ENCODE data around the gene ZFHX3. TPM values are rescaled to one million over a fixed set of nuclear protein-coding genes. Genes with fewer than 3 reads are reported as not detected.
A peak's percentile ranks its signal among the peaks of the same experiment; 100 is the strongest.

Gene ZFHX3
- total and polyA plus RNA-seq, 10 of the 15 experiments (the other 5 are each of a cell fraction or from before 2014, with no cell fraction given), result 0.68 to 8.6 (median 2.0) TPM

- intact Hi-C loops (cut with micrococcal nuclease; ENCODE audit: unreplicated experiment) (loop anchor here (10.0 kb wide), 3 partner anchors 159 to 371 kb away; no protein-coding TSS in a partner anchor), in situ Hi-C loops (cut with MboI) (loop anchor here (10.0 kb wide), 1 partner anchor 371 kb away; no protein-coding TSS in a partner anchor)
- no peaks in the 10 kb centered on the region for H3K27me3 ChIP-seq (replicated peaks in 1 of 2; ENCODE audit: control insufficient read depth in 2 of 2, insufficient read depth in 2 of 2, low read length in 1 of 2)
- ChIA-PET RAD21 (ENCODE audit: unreplicated experiment) (interaction anchor here (0.6 to 2.9 kb wide), 10 partner anchors 9 to 398 kb away, joined by 3 to 20 read pairs (median 5); partner anchors contain the start of gene ZFHX3), SMC1A (ENCODE audit: uncharacterized antibody, unreplicated experiment) (interaction anchor here (1.1 to 3.8 kb wide), 9 partner anchors 8 to 204 kb away, joined by 3 to 14 read pairs (median 5); no protein-coding TSS in a partner anchor), POLR2A (interaction anchor here (0.6 to 2.3 kb wide), 12 partner anchors 9 to 1243 kb away, joined by 3 to 14 read pairs (median 4); no protein-coding TSS in a partner anchor), CTCF (interaction anchor here (0.7 to 1.4 kb wide), 5 partner anchors 13 to 204 kb away, joined by 3 to 5 read pairs (median 4); no protein-coding TSS in a partner anchor)
- DNase-seq (ENCODE audit: low read depth, low spot score) (peak; percentile 75), FAIRE-seq (no peak), ATAC-seq (peak; percentile 80)
- 12% methylated on average over 17 of the region's 19 CpGs for WGBS (ENCODE audit: insufficient coverage, insufficient replicate concordance, low lambda C conversion rate, missing lambda C conversion rate)
- no peaks in the 10 kb centered on the region for H3K36me3 ChIP-seq (ENCODE audit: control insufficient read depth in 2 of 2, insufficient read depth in 2 of 2, low read length in 1 of 2)
- peak overlapping the region; percentile 81 for H3K9ac ChIP-seq (ENCODE audit: control insufficient read depth, insufficient read depth, low read length)
- peaks cover 53% of the 10 kb centered on the region for H3K79me2 ChIP-seq (ENCODE audit: control insufficient read depth, insufficient read depth, low read length)
- peaks cover 75% of the 10 kb centered on the region for H3K4me1 ChIP-seq (ENCODE audit: control insufficient read depth, insufficient read depth, low read length)
- H3K9me3 ChIP-seq (replicated peaks; ENCODE audit: control insufficient read depth, insufficient read depth, low read length), result no peaks in the 10 kb centered on the region
- H2AFZ ChIP-seq (ENCODE audit: control insufficient read depth, low read depth, low read length), result peak overlapping the region; percentile 79
- peak overlapping the region; percentile 66 for H3K4me3 ChIP-seq
- peak overlapping the region; percentile 89 for H3K27ac ChIP-seq (ENCODE audit: control insufficient read depth, insufficient read depth)
- TSS peak; percentile 29 for BruUV-seq (replicated peaks)
- H3K4me2 ChIP-seq (ENCODE audit: control insufficient read depth, insufficient read depth), result peak overlapping the region; percentile 98
- no peaks in the 10 kb centered on the region for H4K20me1 ChIP-seq (ENCODE audit: control insufficient read depth, insufficient read depth)
- peak; percentile 57 for TF ChIP-seq RUNX3 (IDR thresholded peaks at IDR 0.05; ENCODE audit: low read length)
- peak; percentile 70; the same call in 1 of the 2 replicates for TF ChIP-seq YY1 (IDR thresholded peaks at IDR 0.05; ENCODE audit: low read depth, low read length)
- 0 out of 2 replicates have a peak, but pooled peaks have one; percentile 30 for TF ChIP-seq CBFB (IDR thresholded peaks at IDR 0.05; ENCODE audit: low read depth)
- TF ChIP-seq GATAD2B (conservative IDR thresholded peaks at IDR 0.05; ENCODE audit: low read depth), result 0 out of 2 replicates have a peak, but pooled peaks have one; percentile 28
- TF ChIP-seq ZNF274 (IDR thresholded peaks at IDR 0.05; ENCODE audit: insufficient read depth, insufficient read length), result no peak
- no peak for TF ChIP-seq SREBF1 (IDR thresholded peaks at IDR 0.05; ENCODE audit: low read length)
- TF ChIP-seq PML (IDR thresholded peaks at IDR 0.05; ENCODE audit: low read length), result peak; percentile 90; the same call in 1 of the 2 replicates
- TF ChIP-seq ETV6 (conservative IDR thresholded peaks at IDR 0.05 in 1 of 2, IDR thresholded peaks at IDR 0.05 in 1 of 2; ENCODE audit: borderline replicate concordance in 1 of 2, low read depth in 1 of 2), result peak in 1 of 2 experiments; percentile 81; a peak in 2 of 4 replicates
- 0 out of 2 replicates have a peak, but pooled peaks have one; percentile 21 for TF ChIP-seq JUNB (IDR thresholded peaks at IDR 0.05)
- peak; percentile 85 for TF ChIP-seq EED (IDR thresholded peaks at IDR 0.05; ENCODE audit: low read depth)
- TF ChIP-seq HDAC6 (IDR thresholded peaks at IDR 0.05; ENCODE audit: unreplicated experiment), result peak; percentile 43
- no peak for TF ChIP-seq ZNF217 (IDR thresholded peaks at IDR 0.05)
- peak; percentile 28; the same call in 1 of the 2 replicates for TF ChIP-seq FOXM1 (IDR thresholded peaks at IDR 0.05; ENCODE audit: low read depth, low read length)
- TF ChIP-seq POLR2AphosphoS2 (IDR thresholded peaks at IDR 0.05; ENCODE audit: low read depth, low read length), result peak; percentile 59; the same call in 1 of the 2 replicates
- TF ChIP-seq TAF1 (IDR thresholded peaks at IDR 0.05; ENCODE audit: borderline replicate concordance, low read depth, low read length), result peak; percentile 84
- 0 out of 2 replicates have a peak, but pooled peaks have one; percentile 37 for TF ChIP-seq MEF2A (IDR thresholded peaks at IDR 0.05; ENCODE audit: insufficient read depth, low read depth, low read length)
- peak; percentile 75 for TF ChIP-seq POLR2A (IDR thresholded peaks at IDR 0.05; ENCODE audit: low read depth, low read length)
- TF ChIP-seq NKRF (conservative IDR thresholded peaks at IDR 0.05), result no peak
- TF ChIP-seq EP300 (IDR thresholded peaks at IDR 0.05; ENCODE audit: borderline replicate concordance in 1 of 2, control insufficient read depth in 1 of 2, low read depth in 2 of 2, low read length in 2 of 2), result peak in 1 of 2 experiments; percentile 18; a peak in 1 of 4 replicates
Observed at GRCh38 chr16:73036074-73036826, 11.7 kb downstream of the ZFHX3 start.
